Liver (tissue), 9 donors: Measurements from ENCODE around the gene ALB. TPM values are rescaled to one million over a fixed set of nuclear protein-coding genes. Genes with fewer than 3 reads are reported as not detected.

Experiments
- DNase-seq: peaks from one replicate; pipeline ENCODE4 v3.0.0-alpha.2; 2017; ENCODE audit warnings: low spot score
- H3K27ac ChIP-seq, 2 donors: one replicate each; pipeline ENCODE4 v1.7.0; 2013; ENCODE audit warnings: inconsistent platforms in 2 of 2, low read length in 2 of 2, control low read depth in 1 of 2, low read depth in 1 of 2, mild to moderate bottlenecking in 1 of 2
- H3K27me3 ChIP-seq, 4 donors: one replicate each; pipeline versions ENCODE4 v1.6.1 to v1.7.0; 2013; ENCODE audit warnings: low read length in 3 of 4, inconsistent platforms in 1 of 4, mild to moderate bottlenecking in 1 of 4, moderate library complexity in 1 of 4; ENCODE audit not compliant: control insufficient read depth in 4 of 4, insufficient read depth in 4 of 4
- H3K36me3 ChIP-seq, 4 donors: one replicate each; pipeline versions ENCODE4 v1.6.1 to v1.7.0; 2013; ENCODE audit warnings: low read length in 3 of 4, mild to moderate bottlenecking in 3 of 4, low read depth in 1 of 4, moderate library complexity in 1 of 4; ENCODE audit not compliant: control insufficient read depth in 4 of 4, insufficient read depth in 3 of 4
- H3K4me1 ChIP-seq, 4 donors: one replicate each; pipeline versions ENCODE4 v1.6.1 to v1.7.0; 2013; ENCODE audit warnings: low read length in 3 of 4, mild to moderate bottlenecking in 3 of 4, moderate library complexity in 1 of 4; ENCODE audit not compliant: control insufficient read depth in 4 of 4, insufficient read depth in 4 of 4
- H3K4me3 ChIP-seq, 3 donors: one replicate each; pipeline versions ENCODE4 v1.6.1 to v1.7.0; 2013; ENCODE audit warnings: low read length in 3 of 3, control low read depth in 1 of 3, low read depth in 1 of 3, mild to moderate bottlenecking in 1 of 3
- H3K9ac ChIP-seq, 2 donors: one replicate each; pipeline ENCODE4 v1.7.0; 2013; ENCODE audit warnings: low read length in 2 of 2, mild to moderate bottlenecking in 2 of 2, moderate library complexity in 2 of 2, control low read depth in 1 of 2, low read depth in 1 of 2
- H3K9me3 ChIP-seq, 4 donors: one replicate each; pipeline versions ENCODE4 v1.6.1 to v1.7.0; 2013; ENCODE audit warnings: low read length in 3 of 4; ENCODE audit not compliant: control insufficient read depth in 4 of 4
- EGR1 ChIP-seq, 2 donors: IDR thresholded peaks; 2 replicates each; pipeline ENCODE4 v1.6.1; 2016 to 2018; ENCODE audit warnings: antibody characterized with exemption in 2 of 2, low read depth in 2 of 2
- FOXA2 ChIP-seq: IDR thresholded peaks from 2 replicates; pipeline ENCODE4 v1.6.1; 2016; ENCODE audit warnings: antibody characterized with exemption
- GABPA ChIP-seq, 2 donors: IDR thresholded peaks in 1 of 2; conservative IDR thresholded peaks in 1 of 2; 2 replicates each; pipeline ENCODE4 v1.6.1; 2016; ENCODE audit warnings: antibody characterized with exemption in 2 of 2, mild to moderate bottlenecking in 1 of 2, moderate library complexity in 1 of 2
- HNF4A ChIP-seq, 2 donors: conservative IDR thresholded peaks; 2 replicates each; pipeline ENCODE4 v1.6.1; 2016; ENCODE audit warnings: antibody characterized with exemption in 2 of 2, mild to moderate bottlenecking in 2 of 2
- HNF4G ChIP-seq: IDR thresholded peaks from 2 replicates; pipeline ENCODE4 v1.6.1; 2016; ENCODE audit warnings: antibody characterized with exemption
- JUND ChIP-seq, 2 donors: IDR thresholded peaks; 2 replicates each; pipeline ENCODE4 v1.6.1; 2016; ENCODE audit warnings: antibody characterized with exemption in 2 of 2
- RXRA ChIP-seq, 2 donors: IDR thresholded peaks; 2 replicates each; pipeline ENCODE4 v1.6.1; 2017 to 2018; ENCODE audit warnings: antibody characterized with exemption in 2 of 2, mild to moderate bottlenecking in 1 of 2
- SP1 ChIP-seq: IDR thresholded peaks from 2 replicates; pipeline ENCODE4 v1.6.1; 2018; ENCODE audit warnings: antibody characterized with exemption, mild to moderate bottlenecking
- TAF1 ChIP-seq: conservative IDR thresholded peaks from 2 replicates; pipeline ENCODE4 v1.6.1; 2016; ENCODE audit warnings: antibody characterized with exemption, mild to moderate bottlenecking
- YY1 ChIP-seq: IDR thresholded peaks from 2 replicates; pipeline ENCODE4 v1.6.1; 2016; ENCODE audit warnings: antibody characterized with exemption, mild to moderate bottlenecking
- WGBS: extraction: QIAGEN DNeasy Blood & Tissue Kit; methylation state at CpG from one replicate; pipeline ENCODE4 v1.1.7; 2013; 5-methylcytosine and 5-hydroxymethylcytosine counted together
- polyA plus RNA-seq, 2 donors: library from polyadenylated mRNA; stranded (reverse) in 1 of 2; unstranded in 1 of 2; fragments of 200-250 nt in 1 of 2; fragments of >200 nt in 1 of 2; fragmentation: Nextera tagmentation in 1 of 2; extraction: Ambion mirVana in 1 of 2; gene quantifications; one replicate each; pipeline versions ENCODE4 v1.2.1 to v1.2.3, GENCODE V29; 2013 to 2015
- total RNA-seq, 2 donors: library from RNA; depleted of rRNA; stranded (reverse); fragments of >200 nt; gene quantifications; one replicate each; pipeline ENCODE4 v1.2.3, GENCODE V29; 2014
- TF ChIP-seq, protein P1 (sequence below): IDR thresholded peaks from 2 replicates; pipeline ENCODE4 v1.6.1; 2016; ENCODE audit warnings: antibody characterized with exemption, mild to moderate bottlenecking
- TF ChIP-seq, protein P2 (sequence below): IDR thresholded peaks from 2 replicates; pipeline ENCODE4 v1.6.1; 2016; ENCODE audit warnings: antibody characterized with exemption
- TF ChIP-seq, protein P3 (sequence below): IDR thresholded peaks from 2 replicates; pipeline ENCODE4 v1.6.1; 2016; ENCODE audit warnings: antibody characterized with exemption
- donor health status: healthy.
- donor health status: healthy.
- donor health status: healthy.
- donor health status: healthy.
- donor health status: healthy.

The ALB gene
- total and polyA plus RNA-seq, 4 donors, result 33,161 to 59,987 (median 35,513) TPM

DNA sequence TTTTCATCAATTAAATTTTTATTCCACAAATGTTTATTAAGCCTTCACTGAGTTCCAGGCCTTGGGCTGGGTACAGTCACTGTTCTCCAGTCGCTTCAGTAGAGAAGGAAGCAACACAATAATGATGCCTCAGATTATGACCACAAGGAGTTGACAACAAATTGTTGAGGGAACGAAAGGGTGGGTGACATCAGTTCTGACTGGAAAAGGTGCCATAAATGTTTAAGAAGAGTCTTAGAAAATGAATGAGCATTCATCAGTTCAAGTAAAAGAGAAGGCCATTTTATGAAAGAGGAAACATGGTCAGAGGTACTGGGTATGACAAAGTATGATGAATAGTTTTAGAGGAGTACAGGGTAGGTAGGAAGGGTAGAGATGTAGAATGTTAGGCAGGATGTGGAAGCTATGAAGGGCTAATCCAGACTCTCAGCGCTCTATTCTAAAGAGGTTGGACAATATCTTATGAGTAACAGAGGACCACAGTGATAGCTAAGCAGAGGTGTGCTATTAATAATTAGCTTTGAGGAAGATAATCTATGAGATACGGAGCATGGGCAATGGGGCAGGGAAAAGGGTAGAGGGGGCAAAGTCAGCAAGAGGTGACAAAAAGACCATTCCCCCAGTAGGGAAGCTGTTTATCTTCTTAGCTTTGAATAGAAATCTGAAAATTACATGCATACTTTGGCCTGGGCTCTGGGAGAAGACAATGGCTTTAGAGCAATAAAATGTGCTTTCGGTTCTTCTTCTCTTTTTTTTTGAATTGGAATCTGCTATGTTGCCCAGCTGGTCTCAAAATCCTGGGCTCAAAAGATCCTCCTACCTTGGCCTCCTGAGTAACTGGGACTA, 52.3 kb downstream of the ALB start:
- Histone ChIP-seq H3K9me3 (no peaks in the 10 kb centered on the region), H3K27ac (no peak overlapping the region), H3K9ac (no peak overlapping the region), H3K4me1 (peaks cover 0 to 24% (median 7%) of the 10 kb centered on the region in 4 donors), H3K27me3 (no peaks in the 10 kb centered on the region), H3K36me3 (no peaks in the 10 kb centered on the region), H3K4me3 (no peak overlapping the region)
- no peak for DNase-seq
- TF ChIP-seq RXRA (IDR thresholded peaks at IDR 0.05), result no peak
- TF ChIP-seq, protein P1, sequence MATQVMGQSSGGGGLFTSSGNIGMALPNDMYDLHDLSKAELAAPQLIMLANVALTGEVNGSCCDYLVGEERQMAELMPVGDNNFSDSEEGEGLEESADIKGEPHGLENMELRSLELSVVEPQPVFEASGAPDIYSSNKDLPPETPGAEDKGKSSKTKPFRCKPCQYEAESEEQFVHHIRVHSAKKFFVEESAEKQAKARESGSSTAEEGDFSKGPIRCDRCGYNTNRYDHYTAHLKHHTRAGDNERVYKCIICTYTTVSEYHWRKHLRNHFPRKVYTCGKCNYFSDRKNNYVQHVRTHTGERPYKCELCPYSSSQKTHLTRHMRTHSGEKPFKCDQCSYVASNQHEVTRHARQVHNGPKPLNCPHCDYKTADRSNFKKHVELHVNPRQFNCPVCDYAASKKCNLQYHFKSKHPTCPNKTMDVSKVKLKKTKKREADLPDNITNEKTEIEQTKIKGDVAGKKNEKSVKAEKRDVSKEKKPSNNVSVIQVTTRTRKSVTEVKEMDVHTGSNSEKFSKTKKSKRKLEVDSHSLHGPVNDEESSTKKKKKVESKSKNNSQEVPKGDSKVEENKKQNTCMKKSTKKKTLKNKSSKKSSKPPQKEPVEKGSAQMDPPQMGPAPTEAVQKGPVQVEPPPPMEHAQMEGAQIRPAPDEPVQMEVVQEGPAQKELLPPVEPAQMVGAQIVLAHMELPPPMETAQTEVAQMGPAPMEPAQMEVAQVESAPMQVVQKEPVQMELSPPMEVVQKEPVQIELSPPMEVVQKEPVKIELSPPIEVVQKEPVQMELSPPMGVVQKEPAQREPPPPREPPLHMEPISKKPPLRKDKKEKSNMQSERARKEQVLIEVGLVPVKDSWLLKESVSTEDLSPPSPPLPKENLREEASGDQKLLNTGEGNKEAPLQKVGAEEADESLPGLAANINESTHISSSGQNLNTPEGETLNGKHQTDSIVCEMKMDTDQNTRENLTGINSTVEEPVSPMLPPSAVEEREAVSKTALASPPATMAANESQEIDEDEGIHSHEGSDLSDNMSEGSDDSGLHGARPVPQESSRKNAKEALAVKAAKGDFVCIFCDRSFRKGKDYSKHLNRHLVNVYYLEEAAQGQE, result no peak
- no peak for TF ChIP-seq TAF1
- no peak for TF ChIP-seq YY1
- TF ChIP-seq SP1, result no peak
- no peak for TF ChIP-seq GABPA (IDR thresholded peaks at IDR 0.05 in 1 of 2, conservative IDR thresholded peaks at IDR 0.05 in 1 of 2)
- TF ChIP-seq, protein P2, sequence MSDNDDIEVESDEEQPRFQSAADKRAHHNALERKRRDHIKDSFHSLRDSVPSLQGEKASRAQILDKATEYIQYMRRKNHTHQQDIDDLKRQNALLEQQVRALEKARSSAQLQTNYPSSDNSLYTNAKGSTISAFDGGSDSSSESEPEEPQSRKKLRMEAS, result no peak
- no peak for TF ChIP-seq JUND (IDR thresholded peaks at IDR 0.05)
- WGBS, result 85% methylated on average over 5 of the region's 5 CpGs

DNA sequence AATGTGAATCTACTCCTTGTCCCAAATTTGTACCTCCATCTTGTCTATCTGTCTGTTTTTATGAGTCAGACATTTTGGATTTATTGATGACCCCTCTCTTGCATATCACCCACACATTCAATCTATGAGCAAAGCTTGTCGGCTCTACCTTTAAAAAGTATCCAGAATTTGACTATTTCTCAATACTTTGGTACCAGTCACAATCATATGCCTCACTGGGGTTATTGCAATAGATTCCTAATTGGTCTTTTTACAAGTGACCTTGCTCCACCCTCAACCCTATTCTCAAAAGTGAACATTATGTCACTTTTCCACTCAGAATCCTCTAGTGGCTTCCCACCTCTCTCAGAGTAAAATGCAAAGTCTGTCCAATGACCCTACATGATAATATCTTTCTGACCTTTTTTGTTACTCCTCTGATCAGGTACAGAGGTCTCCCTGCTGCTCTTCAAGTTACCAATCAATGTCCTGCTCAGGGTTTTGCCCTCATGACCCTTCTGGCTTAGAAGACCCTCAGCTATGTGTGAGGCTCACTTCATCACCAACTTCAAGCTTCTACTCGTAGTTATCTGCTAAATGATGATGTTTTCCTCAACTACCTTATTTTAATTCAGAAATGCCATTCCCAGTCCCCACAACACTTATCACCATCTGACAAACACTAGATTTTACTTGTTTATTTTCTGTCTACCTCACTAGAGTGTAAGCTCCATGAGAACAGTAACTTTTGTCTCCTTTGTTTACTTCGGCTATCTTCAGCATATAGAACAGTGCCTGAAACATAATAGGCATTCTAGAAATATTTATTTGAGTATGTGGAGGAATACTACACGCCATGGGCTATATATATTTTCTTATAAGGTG, 54.3 kb downstream of the ALB start:
- WGBS, result 83% methylated on average over 4 of the region's 4 CpGs
- Histone ChIP-seq H3K27me3 (no peaks in the 10 kb centered on the region), H3K4me1 (peaks cover 0 to 10% (median 4%) of the 10 kb centered on the region in 4 donors), H3K27ac (no peak overlapping the region), H3K36me3 (no peaks in the 10 kb centered on the region), H3K9ac (no peak overlapping the region), H3K4me3 (no peak overlapping the region), H3K9me3 (no peaks in the 10 kb centered on the region)
- no peak for DNase-seq
- TF ChIP-seq RXRA (IDR thresholded peaks at IDR 0.05), result peak in 1 of 2 donors; percentile 1
- peak; percentile 4 to 40 for TF ChIP-seq HNF4A (conservative IDR thresholded peaks at IDR 0.05)
- peak; percentile 7 for TF ChIP-seq HNF4G
- TF ChIP-seq, protein P2, result no peak

DNA sequence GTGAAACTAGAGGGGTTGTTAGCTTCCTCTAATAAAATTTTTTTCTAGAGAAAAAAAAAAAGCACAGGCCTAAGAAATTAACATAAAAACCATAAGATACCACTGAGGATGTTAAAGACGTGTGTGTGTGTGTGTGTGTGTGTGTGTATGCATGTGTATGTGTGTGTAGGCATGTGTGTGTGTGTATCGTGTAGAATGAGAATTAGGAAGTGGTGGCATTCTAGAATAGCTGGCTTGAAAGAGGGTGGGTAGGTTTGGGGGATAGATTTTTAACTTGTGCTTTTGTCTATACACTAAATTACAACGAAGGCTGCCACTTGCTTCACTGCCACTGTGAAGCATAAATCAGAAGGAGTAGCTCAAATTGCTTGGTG, 54.9 kb downstream of the ALB start:
- no peaks in the 10 kb centered on the region for H3K27me3 ChIP-seq
- no peak overlapping the region for H3K9ac ChIP-seq
- no peaks in the 10 kb centered on the region for H3K36me3 ChIP-seq
- 75% methylated on average over 3 of the region's 3 CpGs for WGBS
- H3K4me3 ChIP-seq, result no peak overlapping the region
- TF ChIP-seq FOXA2 (no peak), HNF4A (conservative IDR thresholded peaks at IDR 0.05) (no peak), TAF1 (no peak), GABPA (IDR thresholded peaks at IDR 0.05 in 1 of 2, conservative IDR thresholded peaks at IDR 0.05 in 1 of 2) (no peak), EGR1 (IDR thresholded peaks at IDR 0.05; ENCODE audit: low read depth in 2 of 2) (no peak)
- TF ChIP-seq, protein P3, sequence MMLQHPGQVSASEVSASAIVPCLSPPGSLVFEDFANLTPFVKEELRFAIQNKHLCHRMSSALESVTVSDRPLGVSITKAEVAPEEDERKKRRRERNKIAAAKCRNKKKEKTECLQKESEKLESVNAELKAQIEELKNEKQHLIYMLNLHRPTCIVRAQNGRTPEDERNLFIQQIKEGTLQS, result no peak
- TF ChIP-seq, protein P1, result no peak
- no peak overlapping the region for H3K27ac ChIP-seq
- peaks cover 0 to 9% (median 0%) of the 10 kb centered on the region in 4 donors for H3K4me1 ChIP-seq
- no peaks in the 10 kb centered on the region for H3K9me3 ChIP-seq
- no peak for DNase-seq
